PC-9 (cell line): ENCODE results near the gene SANBR. TPM values are rescaled to one million over a fixed set of nuclear protein-coding genes. Genes with fewer than 3 reads are reported as not detected.

Source experiments
- BruUV-seq: library from RNA; stranded (reverse); fragments of 400-500 nt; replicated peaks from 2 replicates; lab custom pipeline; 2021; lab: Mats Ljungman, UMichigan
- CTCF ChIA-PET: fragments of 300-600 bp; sonication (Branson Sonifier 250); formaldehyde crosslinking; loops from one replicate; lab custom pipeline; 2022; ENCODE audit warnings: antibody characterized with exemption; lab: Charles Lee
- POLR2A ChIA-PET: fragments of 300-600 bp; sonication (Branson Sonifier 250); formaldehyde crosslinking; loops from one replicate; lab custom pipeline; 2022; ENCODE audit warnings: antibody characterized with exemption; ENCODE audit not compliant: unreplicated experiment; lab: Charles Lee
- DNase-seq, 2 experiments: peaks; one replicate each; pipeline versions ENCODE4 v3.0.0 to v3.0.0-alpha.2; 2015 to 2022; ENCODE audit warnings: mixed read lengths in 1 of 2
- H2AFZ ChIP-seq: fragments of 200-600 bp; sonication (generic); 2 replicates; pipeline ENCODE4 v1.8.1; 2017; ENCODE audit warnings: antibody characterized with exemption
- H3F3A ChIP-seq: fragments of 200-600 bp; sonication (generic); 2 replicates; pipeline ENCODE4 v1.8.1; 2017; ENCODE audit warnings: antibody characterized with exemption, mild to moderate bottlenecking, low read depth; ENCODE audit not compliant: insufficient read depth
- H3K27ac ChIP-seq: fragments of 200-600 bp; sonication (generic); 2 replicates; pipeline ENCODE4 v1.6.1; 2016; ENCODE audit warnings: mixed run types
- H3K27me3 ChIP-seq: fragments of 200-600 bp; sonication (generic); 2 replicates; pipeline ENCODE4 v1.6.1; 2016; ENCODE audit warnings: low read depth, mixed run types; ENCODE audit not compliant: insufficient read depth
- H3K36me3 ChIP-seq: fragments of 200-600 bp; sonication (generic); 2 replicates; pipeline ENCODE4 v1.6.1; 2016; ENCODE audit warnings: low read depth, mixed run types
- H3K4me1 ChIP-seq: fragments of 200-600 bp; sonication (generic); replicated peaks from 2 replicates; pipeline ENCODE4 v1.6.1; 2016; ENCODE audit warnings: mixed run types; ENCODE audit not compliant: insufficient read depth
- H3K4me2 ChIP-seq: fragments of 200-600 bp; sonication (generic); 2 replicates; pipeline ENCODE4 v1.6.1; 2017; ENCODE audit warnings: mixed run types
- H3K4me3 ChIP-seq: fragments of 200-600 bp; sonication (generic); 2 replicates; pipeline ENCODE4 v1.6.1; 2016; ENCODE audit warnings: mixed run types
- H3K79me2 ChIP-seq: fragments of 200-600 bp; sonication (generic); 2 replicates; pipeline ENCODE4 v1.6.1; 2017; ENCODE audit warnings: low read depth, mixed run types
- H3K9me2 ChIP-seq: fragments of 200-600 bp; sonication (generic); 2 replicates; pipeline ENCODE4 v1.8.1; 2017; ENCODE audit warnings: mild to moderate bottlenecking; ENCODE audit not compliant: insufficient read depth
- H3K9me3 ChIP-seq: fragments of 200-600 bp; sonication (generic); 2 replicates; pipeline ENCODE4 v1.8.1; 2016; ENCODE audit warnings: low read depth; ENCODE audit not compliant: insufficient read depth
- H4K20me1 ChIP-seq: fragments of 200-600 bp; sonication (generic); 2 replicates; pipeline ENCODE4 v1.8.1; 2017; ENCODE audit not compliant: insufficient read depth
- EZH2 ChIP-seq: fragments of 200-600 bp; sonication (generic); IDR thresholded peaks from 2 replicates; pipeline ENCODE4 v1.8.0; 2017; ENCODE audit warnings: antibody characterized with exemption, low read depth
- intact Hi-C: fragments of 100-400 bp; cut with micrococcal nuclease; formaldehyde crosslinking; loops from one replicate; pipeline ENCODE4 v1.10.0; 2022; ENCODE audit not compliant: unreplicated experiment
- total RNA-seq: library from RNA; stranded (reverse); gene quantifications from 2 replicates; pipeline ENCODE4 v1.2.3, GENCODE V29; 2021
- TF ChIP-seq, protein P1 (sequence below): fragments of 200-600 bp; sonication (generic); conservative IDR thresholded peaks from 2 replicates; pipeline ENCODE4 v1.6.1; 2017; ENCODE audit warnings: mixed run types, antibody characterized with exemption, mild to moderate bottlenecking, moderate library complexity

The SANBR gene
- total RNA-seq, 1 experiment from 2014 or later: 12.6 TPM

- no peaks in the 10 kb centered on the region for H3K79me2 ChIP-seq
- TF ChIP-seq EZH2: no peak
- TF ChIP-seq, protein P1, sequence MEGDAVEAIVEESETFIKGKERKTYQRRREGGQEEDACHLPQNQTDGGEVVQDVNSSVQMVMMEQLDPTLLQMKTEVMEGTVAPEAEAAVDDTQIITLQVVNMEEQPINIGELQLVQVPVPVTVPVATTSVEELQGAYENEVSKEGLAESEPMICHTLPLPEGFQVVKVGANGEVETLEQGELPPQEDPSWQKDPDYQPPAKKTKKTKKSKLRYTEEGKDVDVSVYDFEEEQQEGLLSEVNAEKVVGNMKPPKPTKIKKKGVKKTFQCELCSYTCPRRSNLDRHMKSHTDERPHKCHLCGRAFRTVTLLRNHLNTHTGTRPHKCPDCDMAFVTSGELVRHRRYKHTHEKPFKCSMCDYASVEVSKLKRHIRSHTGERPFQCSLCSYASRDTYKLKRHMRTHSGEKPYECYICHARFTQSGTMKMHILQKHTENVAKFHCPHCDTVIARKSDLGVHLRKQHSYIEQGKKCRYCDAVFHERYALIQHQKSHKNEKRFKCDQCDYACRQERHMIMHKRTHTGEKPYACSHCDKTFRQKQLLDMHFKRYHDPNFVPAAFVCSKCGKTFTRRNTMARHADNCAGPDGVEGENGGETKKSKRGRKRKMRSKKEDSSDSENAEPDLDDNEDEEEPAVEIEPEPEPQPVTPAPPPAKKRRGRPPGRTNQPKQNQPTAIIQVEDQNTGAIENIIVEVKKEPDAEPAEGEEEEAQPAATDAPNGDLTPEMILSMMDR: no peak
- peaks cover 57% of the 10 kb centered on the region for H3K36me3 ChIP-seq
- no peak overlapping the region for H3K27ac ChIP-seq
- H3K4me1 ChIP-seq: no peaks in the 10 kb centered on the region
- no peak overlapping the region for H2AFZ ChIP-seq
- H3F3A ChIP-seq: peaks cover 14% of the 10 kb centered on the region
- H3K27me3 ChIP-seq: no peaks in the 10 kb centered on the region
- ChIA-PET CTCF (no interaction called here), POLR2A (no interaction called here)
- no peak for DNase-seq
- no peak overlapping the region for H3K4me2 ChIP-seq
- peaks cover 10% of the 10 kb centered on the region for H4K20me1 ChIP-seq
- H3K9me3 ChIP-seq: no peaks in the 10 kb centered on the region
- intact Hi-C loops: no loop called here
- H3K9me2 ChIP-seq: no peaks in the 10 kb centered on the region
- BruUV-seq: no TSS peak
- no peak overlapping the region for H3K4me3 ChIP-seq
Measured at GRCh38 chr2:61045999-61046398, 19.7 kb upstream of the SANBR start.

DNA sequence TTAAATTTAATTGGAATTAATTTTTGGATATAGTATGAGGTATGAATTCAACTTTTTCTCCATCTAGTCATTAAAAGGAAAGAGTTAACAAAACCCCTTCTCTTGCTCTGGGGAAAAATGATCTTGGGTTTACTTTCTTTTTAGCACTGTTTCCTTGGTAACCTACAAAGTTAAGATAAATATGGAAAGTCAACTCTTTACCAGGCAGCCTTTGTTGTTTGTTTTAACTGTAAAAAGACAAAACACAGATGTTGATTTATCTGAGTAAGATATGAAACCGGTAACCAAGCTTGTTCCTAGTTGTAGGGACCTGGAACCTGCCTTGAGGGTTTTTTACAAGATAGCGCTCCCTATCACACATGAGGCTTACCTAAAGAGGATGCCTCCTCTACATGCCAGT, 10.1 kb upstream of the SANBR start:
- H3F3A ChIP-seq: peaks cover 17% of the 10 kb centered on the region; the same call in 1 of the 2 replicates
- DNase-seq: no peak
- H3K36me3 ChIP-seq: peaks cover 17% of the 10 kb centered on the region; the same call in 1 of the 2 replicates
- H3K4me1 ChIP-seq: no peaks in the 10 kb centered on the region
- H3K9me3 ChIP-seq: no peaks in the 10 kb centered on the region
- no peaks in the 10 kb centered on the region for H3K9me2 ChIP-seq
- BruUV-seq: no TSS peak
- no peaks in the 10 kb centered on the region for H3K27me3 ChIP-seq
- H2AFZ ChIP-seq: no peak overlapping the region
- ChIA-PET CTCF (no interaction called here), POLR2A (no interaction called here)
- H3K79me2 ChIP-seq: no peaks in the 10 kb centered on the region
- TF ChIP-seq EZH2: no peak
- TF ChIP-seq, protein P1: no peak
- H3K4me3 ChIP-seq: no peak overlapping the region
- intact Hi-C loops: no loop called here
- H4K20me1 ChIP-seq: 0 out of 2 replicates have a peak, but pooled peaks cover 4% of the 10 kb centered on the region
- no peak overlapping the region for H3K4me2 ChIP-seq
- no peak overlapping the region for H3K27ac ChIP-seq

- Histone ChIP-seq H3K9me2 (no peaks in the 10 kb centered on the region), H3F3A (peaks cover 25% of the 10 kb centered on the region), H2AFZ (no peak overlapping the region), H4K20me1 (0 out of 2 replicates have a peak, but pooled peaks cover 4% of the 10 kb centered on the region), H3K4me2 (no peak overlapping the region), H3K27me3 (no peaks in the 10 kb centered on the region), H3K36me3 (0 out of 2 replicates have a peak, but pooled peaks cover 5% of the 10 kb centered on the region), H3K4me3 (no peak overlapping the region), H3K9me3 (no peaks in the 10 kb centered on the region), H3K4me1 (no peaks in the 10 kb centered on the region), H3K27ac (no peak overlapping the region), H3K79me2 (no peaks in the 10 kb centered on the region)
- POLR2A ChIA-PET: interaction anchor here (0.5 kb wide), 1 partner anchor 1506 kb away, joined by 17 read pairs; no protein-coding TSS in a partner anchor
- BruUV-seq: no TSS peak
- TF ChIP-seq, protein P1: no peak
- TF ChIP-seq EZH2: no peak
- no peak for DNase-seq
- intact Hi-C loops: no loop called here
- CTCF ChIA-PET: no interaction called here
Measured at GRCh38 chr2:61057562-61057961, 8.1 kb upstream of the SANBR start.
